Adipose tissue (tissue), 3 donors: ENCODE results near the gene SLC9C1. TPM values are rescaled to one million over a fixed set of nuclear protein-coding genes. Genes with fewer than 3 reads are reported as not detected.

Experiments used
- H3K27ac ChIP-seq: one replicate; pipeline ENCODE4 v1.5.1; 2013; ENCODE audit warnings: low read depth, low read length
- WGBS, 3 donors: extraction: QIAGEN DNeasy Blood & Tissue Kit; methylation state at CpG; one replicate each; pipeline ENCODE4 v1.1.7; 2013; 5-methylcytosine and 5-hydroxymethylcytosine counted together
- polyA plus RNA-seq, 3 donors: library from polyadenylated mRNA; stranded (reverse); fragments of 200-250 nt; gene quantifications; one replicate each; pipeline ENCODE4 v1.2.3, GENCODE V29; 2013
- donor health status: healthy with polysubstance abuse.
- donor health status: Bipolar disorder and iron deficiency.
- donor health status: healthy.

SLC9C1 gene
- polyA plus RNA-seq, 3 donors = 0.06 TPM; not detected in 2

DNA sequence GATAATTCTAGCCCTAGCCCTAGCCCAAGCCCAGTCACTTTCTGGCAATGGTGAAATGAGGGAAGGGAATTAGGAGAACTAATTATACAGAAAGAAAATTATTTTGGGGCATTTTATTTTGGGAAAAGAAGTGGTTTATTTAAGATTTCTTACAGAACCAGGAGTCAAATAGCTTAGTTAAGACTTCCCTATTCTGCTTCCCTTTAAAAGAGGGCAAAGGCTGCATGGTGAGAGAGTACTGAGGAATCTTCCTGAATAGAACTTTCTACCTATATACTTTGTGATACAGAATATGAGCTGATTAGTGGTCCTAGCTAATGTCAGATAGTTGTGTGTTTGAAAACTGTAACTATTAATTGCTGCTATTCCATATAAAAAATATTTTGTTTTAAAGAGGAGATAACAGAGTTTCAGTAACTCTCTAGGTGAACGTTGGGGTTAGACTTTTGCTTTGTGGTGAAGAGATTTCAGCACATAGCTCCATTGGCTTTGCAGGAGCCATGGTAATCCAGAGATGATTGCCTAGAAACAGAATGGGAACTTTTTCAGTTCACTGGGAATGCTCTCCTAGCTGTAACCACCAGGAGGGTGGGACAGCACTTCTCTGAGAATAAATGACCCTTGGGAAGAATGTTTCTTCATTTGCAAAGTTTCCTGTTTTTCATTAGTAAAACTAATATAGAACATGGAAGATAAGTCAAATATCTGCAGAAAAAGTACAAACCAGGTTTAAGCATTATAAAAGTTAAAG lies 155.6 kb downstream of the SLC9C1 start:
- no peak overlapping the region for H3K27ac ChIP-seq
- 39 to 55% (median 45%) methylated on average over 1 of the region's 1 CpG for WGBS, 3 donors

DNA sequence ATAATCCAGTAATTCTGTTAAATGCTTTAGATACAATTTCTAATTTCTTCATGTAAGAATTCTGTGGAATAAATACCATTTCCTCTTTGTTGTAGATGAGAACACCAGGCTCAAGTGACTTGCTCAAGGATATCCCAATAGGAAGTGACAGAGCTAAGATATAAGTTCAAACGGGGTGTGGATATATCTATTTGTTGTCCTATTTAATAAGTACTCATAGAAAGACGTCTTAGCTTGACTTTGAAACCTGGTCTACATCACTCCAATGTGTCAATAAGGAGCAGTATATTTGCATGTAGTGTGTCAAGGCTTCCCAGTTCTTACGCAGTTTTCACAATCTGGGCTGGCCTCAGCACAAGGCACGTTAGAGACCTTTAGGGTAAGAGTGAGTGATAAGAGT lies 156.2 kb downstream of the SLC9C1 start:
- H3K27ac ChIP-seq = no peak overlapping the region
- 50 to 56% (median 55%) methylated on average over 4 of the region's 4 CpGs for WGBS, 3 donors

GRCh38 chr3:112136959-112137693 lies 156.9 kb downstream of the SLC9C1 start:
- no peak overlapping the region for H3K27ac ChIP-seq
- 33 to 45% (median 41%) methylated on average over 5 of the region's 5 CpGs for WGBS, 3 donors

GRCh38 chr3:112136046-112136445 lies 158.0 kb downstream of the SLC9C1 start:
- 55 to 73% (median 57%) methylated on average over 1 of the region's 1 CpG for WGBS, 3 donors
- H3K27ac ChIP-seq = no peak overlapping the region

DNA sequence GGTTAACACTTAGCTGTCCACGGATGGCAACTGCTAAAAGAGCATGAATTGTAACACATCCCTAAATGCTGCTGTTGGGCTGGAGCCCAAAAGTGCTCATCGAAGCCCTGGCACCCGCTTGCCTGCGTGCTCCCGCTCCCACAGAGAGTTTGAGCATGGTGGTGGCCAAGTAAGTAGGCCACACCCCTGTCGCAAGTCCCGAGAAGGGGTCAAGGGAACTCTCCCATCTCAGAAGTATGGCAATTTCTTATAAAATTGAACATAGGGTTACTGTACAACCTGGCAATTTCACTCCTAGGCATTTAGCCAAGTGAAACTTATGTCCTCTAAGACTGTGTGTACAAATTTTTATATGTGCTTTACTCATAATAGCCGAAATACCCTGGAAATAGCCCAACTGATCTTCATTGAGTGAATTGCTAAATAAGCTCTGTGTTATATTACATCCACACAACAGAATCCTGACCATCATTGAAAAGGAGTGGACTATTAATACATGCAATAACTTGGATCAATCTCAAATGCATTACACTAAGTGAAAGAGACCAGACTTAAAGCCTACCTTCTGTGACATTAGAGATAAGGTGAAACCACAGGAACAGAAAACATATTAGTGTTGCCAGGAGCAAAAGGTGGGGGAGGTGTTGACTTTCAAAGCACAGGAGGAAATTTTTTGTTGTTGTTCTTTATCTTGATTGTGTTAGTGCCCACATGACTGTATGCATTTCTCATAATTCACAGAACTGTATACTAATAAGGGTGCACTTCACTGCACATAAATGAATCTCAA lies 159.5 kb downstream of the SLC9C1 start:
- no peak overlapping the region for H3K27ac ChIP-seq
- WGBS, 3 donors = 53 to 67% (median 67%) methylated on average over 8 of the region's 8 CpGs

DNA sequence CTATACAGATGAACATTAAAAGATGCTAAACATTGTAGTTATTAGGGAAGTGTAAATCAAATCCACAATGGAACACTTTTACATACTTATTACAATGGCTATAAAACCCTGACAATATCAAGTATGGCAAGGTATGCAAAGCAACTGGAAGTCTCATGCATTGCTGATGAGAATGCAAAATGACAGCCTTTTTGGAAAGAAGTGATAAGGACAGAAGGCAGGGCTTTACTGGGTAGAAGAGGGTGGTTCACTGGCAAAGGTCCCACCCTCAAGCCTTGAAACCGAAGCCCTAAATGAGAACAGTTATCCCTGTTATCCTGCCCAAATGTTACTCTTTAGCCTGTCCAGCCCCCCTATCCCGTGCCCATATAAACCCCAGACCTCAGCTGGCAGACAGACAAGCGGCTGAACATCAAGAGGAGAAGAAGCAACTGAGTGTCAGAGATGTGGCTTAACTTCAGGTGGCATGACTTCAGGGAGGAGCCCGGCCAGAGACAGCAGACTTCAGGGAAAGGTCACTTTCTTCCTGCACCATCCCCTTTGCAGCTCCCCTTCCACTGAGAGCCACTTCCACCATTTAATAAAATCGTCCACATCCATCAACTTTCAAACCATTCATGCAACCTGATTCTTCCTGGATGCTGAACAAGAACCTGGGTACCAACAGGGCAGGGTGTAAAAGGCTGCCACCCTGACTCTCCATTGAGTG lies 160.2 kb downstream of the SLC9C1 start:
- WGBS, 3 donors = 88 to 90% (median 89%) methylated on average over 5 of the region's 5 CpGs
- H3K27ac ChIP-seq = no peak overlapping the region

DNA sequence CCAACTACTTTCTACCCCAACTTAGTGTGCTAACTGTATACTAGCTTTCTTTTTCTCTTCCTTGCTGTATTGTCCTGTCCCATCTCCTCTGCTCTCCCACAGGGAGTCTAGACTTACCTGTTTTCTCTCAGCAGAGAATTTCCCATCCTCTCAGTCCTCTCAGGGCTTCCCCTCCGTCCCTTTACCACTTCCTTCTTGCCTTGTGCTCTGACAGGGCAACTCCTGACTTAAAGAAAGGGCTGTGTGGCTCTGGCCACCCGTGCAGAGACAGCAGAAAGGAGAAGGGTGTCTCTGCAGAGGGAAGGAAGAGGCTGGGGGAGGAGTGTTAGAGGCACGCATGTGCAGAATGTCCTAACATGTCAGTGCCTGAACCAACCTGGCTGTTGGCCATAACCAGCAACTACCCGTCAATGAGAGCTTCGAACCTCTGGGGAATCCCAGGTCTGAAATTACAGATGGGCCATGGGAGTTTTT lies 161.0 kb downstream of the SLC9C1 start, which contains the start of gene GCSAM:
Gene GCSAM, minus strand, starts transcription at position 274 of the 474 bp plus-strand sequence. Its CDS starts 128 bp downstream, at position 146.
- no peak within 1 kb of the TSS for H3K27ac ChIP-seq
- 37 to 64% (median 47%) methylated on average over 5 of the region's 5 CpGs for WGBS, 3 donors

DNA sequence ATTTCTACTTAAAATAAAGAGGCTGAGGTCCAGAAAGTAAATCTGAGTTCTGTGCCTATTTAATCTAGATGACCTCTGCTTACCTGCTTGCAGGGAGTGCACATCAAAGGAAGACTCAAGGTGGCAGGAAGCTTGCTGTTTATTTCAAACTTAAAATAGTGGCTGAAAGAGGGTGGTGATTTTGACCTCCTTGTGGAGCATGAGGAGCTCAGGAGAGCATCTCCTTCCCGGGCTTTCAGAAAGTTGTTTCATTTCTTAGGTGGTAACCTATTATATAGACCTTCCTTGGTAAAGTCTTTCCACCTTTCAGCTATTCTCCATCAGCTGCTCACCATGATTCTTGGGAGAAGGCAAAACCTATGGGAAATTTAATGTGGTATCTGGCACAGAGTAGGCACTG lies 161.5 kb downstream of the SLC9C1 start:
- H3K27ac ChIP-seq = no peak overlapping the region
- WGBS, 3 donors = 75 to 95% (median 90%) methylated on average over 1 of the region's 1 CpG

- 94% methylated on average over 3 of the region's 3 CpGs for WGBS, 3 donors
- H3K27ac ChIP-seq = no peak overlapping the region
These were observed 161.9 kb downstream of the SLC9C1 start for GRCh38 chr3:112132088-112132487.

- no peak overlapping the region for H3K27ac ChIP-seq
- WGBS, 3 donors = 94 to 99% (median 96%) methylated on average over 3 of the region's 3 CpGs
These were observed 162.9 kb downstream of the SLC9C1 start for GRCh38 chr3:112131111-112131510.

DNA sequence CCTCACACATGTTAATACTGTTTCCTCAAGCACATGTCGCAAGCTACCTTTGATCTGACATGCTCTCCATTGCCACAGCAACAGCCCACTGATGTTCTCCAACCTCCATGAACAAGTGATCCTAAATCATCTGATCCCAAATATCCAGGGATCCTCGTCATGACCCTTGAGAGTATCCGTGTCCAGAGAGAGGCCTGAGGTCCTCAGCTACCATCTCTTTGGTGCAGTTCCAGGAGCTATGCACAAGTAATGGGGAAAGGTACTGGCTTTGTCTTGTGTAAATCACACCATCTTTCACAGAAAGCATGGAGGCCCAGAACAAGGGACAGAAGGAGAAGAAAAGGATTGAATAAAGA lies 163.4 kb downstream of the SLC9C1 start:
- H3K27ac ChIP-seq = no peak overlapping the region
- 83 to 94% (median 87%) methylated on average over 3 of the region's 3 CpGs for WGBS, 3 donors

GRCh38 chr3:112129925-112130637 lies 163.9 kb downstream of the SLC9C1 start:
- H3K27ac ChIP-seq = no peak overlapping the region
- 79 to 95% (median 90%) methylated on average over 4 of the region's 4 CpGs for whole genome bisulfite sequencing, 3 donors

DNA sequence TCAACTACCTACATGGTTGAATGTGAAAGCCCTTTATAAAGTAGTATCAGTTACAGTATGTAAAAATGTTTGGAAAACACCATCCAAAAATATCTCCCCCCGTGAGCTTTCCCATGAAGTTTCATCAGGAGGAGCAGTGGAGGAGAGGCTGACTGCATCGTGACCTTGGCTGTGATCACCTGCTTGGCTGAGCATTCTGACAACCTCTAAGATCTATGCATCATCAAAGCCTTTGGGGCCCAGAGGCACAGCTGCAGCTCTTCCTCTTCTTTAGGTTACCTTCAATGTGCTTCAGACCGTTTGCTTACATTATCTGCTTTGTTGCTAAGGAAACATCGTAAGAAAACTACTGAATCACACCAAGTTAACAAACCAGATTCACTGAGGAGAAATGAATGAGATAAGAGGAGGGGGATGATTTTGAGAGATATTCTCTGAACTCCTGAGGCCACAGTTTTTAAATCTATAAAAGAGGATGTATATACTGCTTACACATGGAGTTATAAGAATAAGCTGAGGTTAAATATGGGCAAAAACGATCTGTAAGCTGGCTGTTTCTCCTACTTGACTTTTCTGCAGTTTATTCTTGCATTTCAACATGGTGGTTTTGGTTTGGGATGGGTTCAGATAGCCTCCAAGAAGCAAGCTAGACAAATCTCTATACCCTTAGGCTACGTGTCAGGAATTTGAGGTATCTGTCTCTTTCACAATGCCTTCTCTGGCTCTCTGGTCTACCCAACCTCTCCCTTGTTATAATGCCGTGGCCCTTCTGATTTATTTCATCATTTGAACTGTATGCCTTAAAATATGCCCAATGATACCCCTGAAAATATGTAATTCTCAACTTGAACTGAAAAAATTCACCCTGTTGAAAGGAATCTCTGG lies 164.9 kb downstream of the SLC9C1 start:
- 50 to 68% (median 53%) methylated on average over 7 of the region's 7 CpGs for WGBS, 3 donors
- H3K27ac ChIP-seq = no peak overlapping the region

GRCh38 chr3:112127522-112128494 lies 166.2 kb downstream of the SLC9C1 start:
- WGBS, 3 donors = 48 to 70% (median 55%) methylated on average over 10 of the region's 10 CpGs
- no peak overlapping the region for H3K27ac ChIP-seq

GRCh38 chr3:112126511-112126911 lies 167.5 kb downstream of the SLC9C1 start:
- WGBS, 3 donors = 50 to 72% (median 55%) methylated on average over 1 of the region's 1 CpG
- no peak overlapping the region for H3K27ac ChIP-seq
